Fibroblast of skin of left quadriceps (primary cell): ENCODE measurements around the gene CST9.
"Not testable (repeated sequence)": the region's sequence is repeated elsewhere in the genome, so short reads cannot be mapped to it uniquely, and the experiment has no call there.

Experiments used
- DNase-seq, 2 experiments: peaks; one replicate each; pipeline ENCODE4 v3.0.0-alpha.2; 2013; ENCODE audit warnings: low read depth in 2 of 2

CST9 gene

GRCh38 chr20:23637282-23638221, 31.8 kb upstream of the CST9 start, which contains the start of gene CST3:
Gene CST3, minus strand, starts transcription at chr20:23637955. Its CDS starts 93 bp downstream, at chr20:23637862.
- peak; percentile 53 to 59 for DNase-seq

- no peak for DNase-seq
Measured at GRCh38 chr20:23636908-23637281, 31.2 kb upstream of the CST9 start.

GRCh38 chr20:23636182-23636907, 30.6 kb upstream of the CST9 start:
- no peak for DNase-seq

GRCh38 chr20:23635768-23636090, 30.0 kb upstream of the CST9 start:
- not testable (repeated sequence) for DNase-seq

- no peak for DNase-seq
Measured at GRCh38 chr20:23634985-23635767, 29.5 kb upstream of the CST9 start.

- no peak for DNase-seq
Measured at GRCh38 chr20:23634044-23634801, 28.5 kb upstream of the CST9 start.

GRCh38 chr20:23632711-23633573, 27.2 kb upstream of the CST9 start:
- no peak for DNase-seq

- no peak for DNase-seq
Measured at GRCh38 chr20:23631981-23632710, 26.4 kb upstream of the CST9 start.

GRCh38 chr20:23631226-23631822, 25.6 kb upstream of the CST9 start:
- DNase-seq, result no peak

GRCh38 chr20:23630392-23630849, 24.7 kb upstream of the CST9 start:
- DNase-seq, result no peak

- DNase-seq, result no peak
Measured at GRCh38 chr20:23629542-23630391, 24.1 kb upstream of the CST9 start.

GRCh38 chr20:23629017-23629541, 23.4 kb upstream of the CST9 start:
- DNase-seq, result no peak

GRCh38 chr20:23628402-23629016, 22.8 kb upstream of the CST9 start:
- DNase-seq, result no peak

- DNase-seq, result no peak
Measured at GRCh38 chr20:23627501-23627900, 21.8 kb upstream of the CST9 start.

GRCh38 chr20:23626040-23626620, 20.4 kb upstream of the CST9 start:
- no peak for DNase-seq

GRCh38 chr20:23625236-23625964, 19.7 kb upstream of the CST9 start:
- no peak for DNase-seq

- DNase-seq, result no peak
Measured at GRCh38 chr20:23624324-23624691, 18.6 kb upstream of the CST9 start.
